Measurements from ENCODE around the gene IL18. TPM values are rescaled to one million over a fixed set of nuclear protein-coding genes. Genes with fewer than 3 reads are reported as not detected.

IL18 gene
- total and polyA plus RNA-seq, 2 donors = 8.3 to 18.1 TPM

Small RNA genes lying within 50 kb of the gene (small RNA-seq; reads per million reads assigned to genes)
- not detected for gene MRPS36P4

Other genes starting within 250 kb of the IL18 start
- gene C11orf52, start 245.2 kb downstream of the IL18 start, total RNA-seq = 2.7 TPM
- 2.4 TPM for gene C11orf52, start 245.2 kb downstream of the IL18 start, polyA plus RNA-seq
- gene DIXDC1, start 226.8 kb downstream of the IL18 start, total RNA-seq = 69.4 TPM
- gene DIXDC1, start 226.8 kb downstream of the IL18 start, polyA plus RNA-seq = 60.5 TPM
- gene DLAT, start 138.7 kb downstream of the IL18 start, total RNA-seq = 36.9 TPM
- 23.7 TPM for gene DLAT, start 138.7 kb downstream of the IL18 start, polyA plus RNA-seq
- gene PIH1D2, start 90.1 kb downstream of the IL18 start, total RNA-seq = 4.5 TPM
- 1.0 TPM for gene PIH1D2, start 90.1 kb downstream of the IL18 start, polyA plus RNA-seq
- 29.3 TPM for gene NKAPD1, start 89.8 kb downstream of the IL18 start, total RNA-seq
- 16.0 TPM for gene NKAPD1, start 89.8 kb downstream of the IL18 start, polyA plus RNA-seq
- gene TIMM8B, start 77.3 kb downstream of the IL18 start, total RNA-seq = 57.0 TPM
- gene TIMM8B, start 77.3 kb downstream of the IL18 start, polyA plus RNA-seq = 82.9 TPM
- 166 TPM for gene SDHD, start 77.2 kb downstream of the IL18 start, total RNA-seq
- gene SDHD, start 77.2 kb downstream of the IL18 start, polyA plus RNA-seq = 180 TPM
- 2.9 TPM for gene TEX12, start 3.3 kb upstream of the IL18 start, total RNA-seq
- 0.09 TPM for gene TEX12, start 3.3 kb upstream of the IL18 start, polyA plus RNA-seq
- 24.5 TPM for gene BCO2, start 11.4 kb upstream of the IL18 start, total RNA-seq
- 2.8 TPM for gene BCO2, start 11.4 kb upstream of the IL18 start, polyA plus RNA-seq
- 38.7 TPM for gene PTS, start 62.3 kb upstream of the IL18 start, total RNA-seq
- 26.5 TPM for gene PTS, start 62.3 kb upstream of the IL18 start, polyA plus RNA-seq
- gene PLET1, start 96.8 kb upstream of the IL18 start, total RNA-seq = not detected
- gene PLET1, start 96.8 kb upstream of the IL18 start, polyA plus RNA-seq = not detected

Data from urinary bladder (tissue), 2 donors.